GM12878 (cell line): ENCODE measurements around the gene SLC24A3. TPM values are rescaled to one million over a fixed set of nuclear protein-coding genes. Genes with fewer than 3 reads are reported as not detected.

Source experiments
- ATAC-seq: fragments of 200-7000 bp; cut with Tn5 transposase; 3 replicates; pipeline ENCODE4 v1.9.1; 2020; ENCODE audit warnings: mild to moderate bottlenecking, moderate library complexity
- BruUV-seq: library from RNA; stranded (reverse); fragments of 400-500 nt; replicated peaks from 2 replicates; lab custom pipeline; 2021; lab: Mats Ljungman, UMichigan
- CTCF ChIA-PET: fragments of 300-600 bp; sonication (Branson Sonifier 250); formaldehyde crosslinking; extraction: SDS; loops from one replicate; lab custom pipeline; 2021; ENCODE audit warnings: inconsistent platforms; lab: Yijun Ruan, JAX
- POLR2A ChIA-PET: fragments of 350-600 bp; formaldehyde crosslinking; extraction: SDS; loops from one replicate; lab custom pipeline; 2021; ENCODE audit warnings: inconsistent platforms; lab: Charles Lee
- RAD21 ChIA-PET: fragments of 300-600 bp; sonication (Branson Sonifier 250); formaldehyde crosslinking; loops from one replicate; lab custom pipeline; 2023; ENCODE audit warnings: antibody characterized with exemption; ENCODE audit not compliant: unreplicated experiment; lab: Charles Lee
- SMC1A ChIA-PET: fragments of 300-600 bp; sonication (Branson Sonifier 250); formaldehyde crosslinking; loops from one replicate; lab custom pipeline; 2023; ENCODE audit not compliant: unreplicated experiment, uncharacterized antibody; lab: Charles Lee
- DNase-seq: peaks from one replicate; pipeline ENCODE4 v3.0.0-alpha.2; 2011; ENCODE audit warnings: low read depth, low spot score
- FAIRE-seq: peaks from 3 replicates; lab custom pipeline; 2011; peaks lifted over from hg19 to GRCh38; lab: Jason Lieb, UNC
- H2AFZ ChIP-seq: 2 replicates; pipeline ENCODE4 v1.6.0; 2011; ENCODE audit warnings: low read depth, low read length, control low read depth; ENCODE audit not compliant: control insufficient read depth
- H3K27ac ChIP-seq: 2 replicates; pipeline ENCODE4 v1.5.1; 2011; ENCODE audit warnings: control low read depth; ENCODE audit not compliant: control insufficient read depth, insufficient read depth
- H3K27me3 ChIP-seq, 2 experiments: replicated peaks in 1 of 2; 2 replicates each; pipeline versions ENCODE4 v1.6.0 to v1.6.1; 2011; ENCODE audit warnings: low read length in 1 of 2; ENCODE audit not compliant: control insufficient read depth in 2 of 2, insufficient read depth in 2 of 2
- H3K36me3 ChIP-seq, 2 experiments: 2 replicates each; pipeline ENCODE4 v1.5.1; 2011; ENCODE audit warnings: low read length in 1 of 2; ENCODE audit not compliant: control insufficient read depth in 2 of 2, insufficient read depth in 2 of 2
- H3K4me1 ChIP-seq: 2 replicates; pipeline ENCODE4 v1.6.1; 2011; ENCODE audit warnings: mild to moderate bottlenecking, low read length, moderate library complexity, mixed read lengths; ENCODE audit not compliant: control insufficient read depth, insufficient read depth
- H3K4me2 ChIP-seq: 2 replicates; pipeline ENCODE4 v1.6.0; 2011; ENCODE audit warnings: control low read depth; ENCODE audit not compliant: control insufficient read depth, insufficient read depth
- H3K4me3 ChIP-seq: fragments of 200-600 bp; sonication (generic); 2 replicates; pipeline ENCODE4 v1.5.1; 2016
- H3K79me2 ChIP-seq: 2 replicates; pipeline ENCODE4 v1.6.0; 2011; ENCODE audit warnings: low read length; ENCODE audit not compliant: control insufficient read depth, insufficient read depth
- H3K9ac ChIP-seq: 2 replicates; pipeline ENCODE4 v1.8.0; 2011; ENCODE audit warnings: low read length, control low read depth, mixed read lengths; ENCODE audit not compliant: control insufficient read depth, insufficient read depth
- H3K9me3 ChIP-seq: replicated peaks from 3 replicates; pipeline ENCODE4 v1.5.1; 2011; ENCODE audit warnings: mild to moderate bottlenecking, low read length; ENCODE audit not compliant: control insufficient read depth, insufficient read depth
- H4K20me1 ChIP-seq: 2 replicates; pipeline ENCODE4 v1.6.0; 2011; ENCODE audit not compliant: control insufficient read depth, insufficient read depth
- ATF7 ChIP-seq: fragments of 450-650 bp; IDR thresholded peaks from 2 replicates; pipeline ENCODE4 v1.6.1; 2016; ENCODE audit warnings: low read depth, mild to moderate bottlenecking
- DPF2 ChIP-seq: fragments of 450-650 bp; IDR thresholded peaks from 2 replicates; pipeline ENCODE4 v1.6.1; 2017; ENCODE audit warnings: mild to moderate bottlenecking
- IKZF1 ChIP-seq: fragments of 450-650 bp; conservative IDR thresholded peaks from 2 replicates; pipeline ENCODE4 v1.6.1; 2017; ENCODE audit warnings: antibody characterized with exemption, mild to moderate bottlenecking
- MTA2 ChIP-seq: fragments of 450-650 bp; IDR thresholded peaks from 2 replicates; pipeline ENCODE4 v1.6.1; 2016; ENCODE audit warnings: low read depth, mild to moderate bottlenecking, moderate library complexity
- MYC ChIP-seq: IDR thresholded peaks from 2 replicates; pipeline ENCODE4 v1.6.1; 2011; ENCODE audit warnings: mild to moderate bottlenecking, low read length, moderate library complexity, inconsistent platforms; ENCODE audit not compliant: insufficient read depth, insufficient replicate concordance, insufficient read length, severe bottlenecking
- PRDM15 ChIP-seq: fragments of 450-650 bp; formaldehyde crosslinking; IDR thresholded peaks from 2 replicates; pipeline ENCODE4 v1.4.0; 2020; ENCODE audit warnings: mild to moderate bottlenecking, moderate library complexity
- WGBS: methylation state at CpG from one replicate; pipeline ENCODE4 v1.1.6; 2016; ENCODE audit warnings: low lambda C conversion rate; ENCODE audit not compliant: insufficient replicate concordance, insufficient coverage; ENCODE audit errors: missing lambda C conversion rate; 5-methylcytosine and 5-hydroxymethylcytosine counted together
- in situ Hi-C: fragments of 300-500 bp; cut with MboI; formaldehyde crosslinking; loops from 9 replicates; pipeline ENCODE4 v1.14.3; 2018; ENCODE audit warnings: mixed read lengths
- intact Hi-C: fragments of 100-400 bp; cut with micrococcal nuclease; formaldehyde crosslinking; loops from one replicate; pipeline ENCODE4 v1.14.2; 2022; ENCODE audit not compliant: unreplicated experiment
- polyA plus RNA-seq, 11 experiments: library from polyadenylated mRNA; depleted of rRNA in 4 of 11; unstranded in 6 of 11; stranded (reverse) in 5 of 11; fragments of >200 nt; fragmentation: Nextera tagmentation in 4 of 11; fragmentation: Illumina TruSeq in 1 of 11; extraction: Ambion mirVana in 4 of 11; extraction: Trizol in 1 of 11; gene quantifications; 1 replicate in 1 of 11; 2 replicates in 10 of 11; pipeline versions ENCODE4 v1.2.1 to v1.2.3, GENCODE V29; 2011 to 2016; ENCODE audit warnings: inconsistent platforms in 2 of 11, missing spikeins in 2 of 11, low read depth in 1 of 11
- total RNA-seq, 4 experiments: library from RNA; depleted of rRNA in 3 of 4; stranded (reverse); fragments of >200 nt in 3 of 4; fragmentation: Illumina TruSeq in 1 of 4; extraction: Trizol in 1 of 4; gene quantifications; 2 replicates each; pipeline versions ENCODE4 v1.2.1 to v1.2.3, GENCODE V29; 2013 to 2021

SLC24A3 gene
- total and polyA plus RNA-seq, 10 of the 15 experiments (the other 5 are each of a cell fraction or from before 2014, with no cell fraction given): 0.04 TPM; not detected in 9

GRCh38 chr20:19397666-19398065 is 185.2 kb downstream of the SLC24A3 start (continued):
- TF ChIP-seq IKZF1: no peak

DNA sequence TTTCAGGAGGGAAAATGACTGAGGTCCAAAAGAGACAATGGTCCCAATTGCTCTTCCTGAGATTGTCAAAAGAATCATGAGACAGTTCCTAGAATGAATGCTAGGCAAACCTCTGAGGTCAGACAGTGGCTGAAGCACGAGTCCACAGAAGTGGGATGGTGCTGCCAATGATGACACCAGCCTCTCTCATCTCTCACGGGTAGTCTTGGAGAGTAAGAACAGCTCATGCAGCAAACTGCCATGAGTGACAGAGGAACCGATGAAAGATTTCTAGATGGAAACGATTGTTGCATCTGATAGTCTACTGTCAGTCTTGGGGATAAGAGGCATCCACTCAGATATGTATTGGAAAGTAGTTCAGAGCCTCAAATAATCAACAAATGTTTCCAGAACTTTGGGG is 188.7 kb downstream of the SLC24A3 start:
- Histone ChIP-seq H3K36me3 (no peaks in the 10 kb centered on the region), H3K27ac (no peak overlapping the region), H3K4me3 (no peak overlapping the region), H3K9ac (no peak overlapping the region), H3K27me3 (no peaks in the 10 kb centered on the region; a peak in 1 of 4 replicates), H4K20me1 (no peaks in the 10 kb centered on the region), H3K4me1 (no peaks in the 10 kb centered on the region), H2AFZ (no peak overlapping the region), H3K79me2 (no peaks in the 10 kb centered on the region), H3K4me2 (no peak overlapping the region), H3K9me3 (no peaks in the 10 kb centered on the region)
- CTCF ChIA-PET: no interaction called here
- 29% methylated on average over 4 of the region's 4 CpGs for WGBS
- RAD21 ChIA-PET: no interaction called here
- in situ Hi-C loops: no loop called here
- ATAC-seq (no peak), FAIRE-seq (no peak), DNase-seq (no peak)
- intact Hi-C loops: no loop called here
- TF ChIP-seq PRDM15 (CRISPR knock-in tag) (no peak), MTA2 (no peak), DPF2 (no peak), ATF7 (no peak), MYC (no peak)
- POLR2A ChIA-PET: no interaction called here
- SMC1A ChIA-PET: no interaction called here
- no TSS peak for BruUV-seq
